ENCODE measurements around the gene ESRRA. TPM values are rescaled to one million over a fixed set of nuclear protein-coding genes. Genes with fewer than 3 reads are reported as not detected.

ESRRA gene
- total and polyA plus RNA-seq, 4 donors, result 10.8 to 88.4 (median 73.0) TPM

DNA sequence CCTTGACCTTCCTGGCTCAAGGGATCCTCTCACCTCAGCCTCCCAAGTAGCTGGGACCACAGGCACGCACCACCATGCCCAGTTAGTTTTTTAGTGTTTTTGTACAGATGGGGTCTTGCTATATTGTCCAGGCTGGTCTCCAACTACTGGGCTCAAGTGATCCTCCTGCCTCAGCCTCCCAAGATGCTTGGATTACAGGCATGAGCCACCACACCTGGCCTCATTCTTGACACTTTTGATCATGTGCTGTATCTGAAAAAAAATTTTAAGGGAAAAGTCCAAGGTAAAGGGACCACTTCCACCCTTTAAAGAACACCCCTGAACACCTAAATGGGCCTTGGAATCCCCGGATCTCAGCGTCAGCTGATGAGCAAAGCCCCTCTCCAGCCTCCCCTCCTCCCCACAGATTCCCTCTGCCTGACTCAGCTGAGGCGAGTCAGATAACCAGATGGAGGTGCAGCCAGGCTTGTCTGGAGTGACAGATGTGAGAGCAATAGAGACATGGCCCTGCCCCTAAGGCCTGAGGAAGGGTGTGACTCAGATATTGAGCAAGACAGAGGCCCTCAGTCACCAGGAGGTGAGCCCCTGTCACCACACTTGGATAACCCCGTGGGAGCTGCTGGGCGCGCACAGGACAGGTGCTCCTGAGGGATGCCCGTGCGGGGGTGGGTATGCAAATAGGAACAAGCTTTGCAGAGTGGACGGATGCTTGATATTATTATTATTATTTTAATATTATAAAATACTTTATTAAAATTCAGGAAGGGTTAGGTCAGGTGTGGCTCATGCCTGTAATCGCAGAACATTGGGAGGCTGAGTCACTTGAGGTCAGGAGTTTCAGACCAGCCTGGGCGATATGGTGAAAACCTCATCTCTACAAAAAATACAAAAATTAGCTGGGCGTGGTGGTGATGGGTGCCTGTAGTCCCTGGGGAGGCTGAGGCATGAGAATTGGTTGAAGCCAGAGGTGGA lies 29.7 kb downstream of the ESRRA start:
- ATAC-seq (ENCODE audit: insufficient read depth, low FRiP score), result peak; percentile 64
- H3K27me3 ChIP-seq (ENCODE audit: control insufficient read depth in 3 of 3, insufficient read depth in 3 of 3, low read length in 2 of 3), result no peaks in the 10 kb centered on the region
- H3K9me3 ChIP-seq (ENCODE audit: control insufficient read depth in 4 of 4, insufficient read depth in 3 of 4, low read length in 3 of 4), result no peaks in the 10 kb centered on the region
- peak overlapping the region in 1 of 2 donors; percentile 70 for H3K27ac ChIP-seq (ENCODE audit: low read depth in 1 of 2, low read length in 1 of 2)
- no peaks in the 10 kb centered on the region for H3K36me3 ChIP-seq (ENCODE audit: control insufficient read depth in 4 of 4, insufficient read depth in 4 of 4, low read length in 4 of 4)
- H3K4me3 ChIP-seq, result no peak overlapping the region
- no peak for DNase-seq
- TF ChIP-seq, protein P1, sequence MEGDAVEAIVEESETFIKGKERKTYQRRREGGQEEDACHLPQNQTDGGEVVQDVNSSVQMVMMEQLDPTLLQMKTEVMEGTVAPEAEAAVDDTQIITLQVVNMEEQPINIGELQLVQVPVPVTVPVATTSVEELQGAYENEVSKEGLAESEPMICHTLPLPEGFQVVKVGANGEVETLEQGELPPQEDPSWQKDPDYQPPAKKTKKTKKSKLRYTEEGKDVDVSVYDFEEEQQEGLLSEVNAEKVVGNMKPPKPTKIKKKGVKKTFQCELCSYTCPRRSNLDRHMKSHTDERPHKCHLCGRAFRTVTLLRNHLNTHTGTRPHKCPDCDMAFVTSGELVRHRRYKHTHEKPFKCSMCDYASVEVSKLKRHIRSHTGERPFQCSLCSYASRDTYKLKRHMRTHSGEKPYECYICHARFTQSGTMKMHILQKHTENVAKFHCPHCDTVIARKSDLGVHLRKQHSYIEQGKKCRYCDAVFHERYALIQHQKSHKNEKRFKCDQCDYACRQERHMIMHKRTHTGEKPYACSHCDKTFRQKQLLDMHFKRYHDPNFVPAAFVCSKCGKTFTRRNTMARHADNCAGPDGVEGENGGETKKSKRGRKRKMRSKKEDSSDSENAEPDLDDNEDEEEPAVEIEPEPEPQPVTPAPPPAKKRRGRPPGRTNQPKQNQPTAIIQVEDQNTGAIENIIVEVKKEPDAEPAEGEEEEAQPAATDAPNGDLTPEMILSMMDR (IDR thresholded peaks at IDR 0.05; ENCODE audit: control extremely low read depth, extremely low read depth), result no peak
- WGBS, 2 donors, result 51 to 55% methylated on average over 13 of the region's 13 CpGs
- peaks cover 0 to 4% (median 0%) of the 10 kb centered on the region in 5 donors for H3K4me1 ChIP-seq (ENCODE audit: control insufficient read depth in 5 of 5, insufficient read depth in 5 of 5, low read length in 5 of 5)
- H3K9ac ChIP-seq (ENCODE audit: insufficient read depth in 1 of 2, low read length in 2 of 2), result no peak overlapping the region

DNA sequence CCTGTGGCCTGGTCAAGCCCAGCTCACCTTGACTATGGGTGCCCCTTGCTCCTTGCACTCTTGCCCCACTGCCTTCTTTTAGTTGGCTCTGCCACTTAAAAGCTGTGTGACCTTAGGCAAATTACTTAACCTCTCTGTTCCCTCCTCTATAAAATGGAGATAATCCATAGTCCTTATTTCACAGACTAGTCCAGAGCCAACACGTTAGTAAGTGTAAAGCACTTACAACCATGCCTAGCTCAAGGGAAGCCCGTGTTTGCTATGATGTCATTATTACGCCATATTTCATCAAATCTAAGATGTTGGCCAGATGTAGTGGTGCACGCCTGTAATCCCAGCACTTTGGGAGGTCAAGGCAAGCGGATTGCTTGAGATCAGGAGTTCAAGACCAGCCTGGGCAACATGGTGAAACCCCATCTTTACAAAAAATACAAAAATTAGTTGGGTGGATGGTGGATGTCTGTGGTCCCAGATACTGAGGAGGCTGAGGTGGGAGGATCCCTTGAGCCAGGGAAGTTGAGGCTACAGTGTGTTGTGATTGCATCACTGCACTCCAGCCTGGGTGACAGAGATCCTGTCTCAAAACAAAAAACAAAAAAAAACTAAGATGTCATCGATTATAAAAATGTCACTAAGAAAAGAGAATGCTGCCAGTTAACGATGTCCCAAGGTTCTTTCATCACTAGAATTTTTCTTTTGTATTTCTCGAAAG lies 32.4 kb downstream of the ESRRA start:
- Histone ChIP-seq H3K9me3 (ENCODE audit: control insufficient read depth in 4 of 4, insufficient read depth in 3 of 4, low read length in 3 of 4) (no peaks in the 10 kb centered on the region), H3K27me3 (ENCODE audit: control insufficient read depth in 3 of 3, insufficient read depth in 3 of 3, low read length in 2 of 3) (peaks cover 0 to 10% (median 0%) of the 10 kb centered on the region in 3 donors), H3K4me1 (ENCODE audit: control insufficient read depth in 5 of 5, insufficient read depth in 5 of 5, low read length in 5 of 5) (peaks cover 0 to 12% (median 7%) of the 10 kb centered on the region in 5 donors), H3K36me3 (ENCODE audit: control insufficient read depth in 4 of 4, insufficient read depth in 4 of 4, low read length in 4 of 4) (no peaks in the 10 kb centered on the region), H3K4me3 (no peak overlapping the region), H3K27ac (ENCODE audit: low read depth in 1 of 2, low read length in 1 of 2) (no peak overlapping the region), H3K9ac (ENCODE audit: insufficient read depth in 1 of 2, low read length in 2 of 2) (no peak overlapping the region)
- TF ChIP-seq, protein P1 (IDR thresholded peaks at IDR 0.05; ENCODE audit: control extremely low read depth, extremely low read depth), result no peak
- no peak for ATAC-seq (ENCODE audit: insufficient read depth, low FRiP score)
- WGBS, 2 donors, result 68 to 71% methylated on average over 8 of the region's 8 CpGs
- DNase-seq, result no peak

DNA sequence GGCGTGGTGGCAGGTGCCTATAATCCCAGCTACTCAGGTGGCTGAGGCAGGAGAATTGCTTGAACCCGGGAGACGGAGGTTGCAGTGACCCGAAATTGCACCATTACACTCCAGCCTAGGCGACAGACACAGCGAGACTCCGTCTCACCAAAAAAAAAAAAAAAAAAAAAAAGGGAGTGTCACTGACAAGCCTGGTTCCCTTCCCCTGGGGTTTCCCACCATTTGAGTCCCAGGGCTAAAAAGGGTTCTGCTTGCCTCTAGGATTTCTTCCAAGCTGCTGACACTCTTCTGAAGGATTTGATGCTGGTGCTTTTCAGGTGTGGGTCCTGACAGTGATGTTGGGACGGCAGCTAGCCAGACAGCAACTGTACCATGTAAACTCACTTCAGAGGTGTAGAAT lies 33.4 kb downstream of the ESRRA start:
- TF ChIP-seq, protein P1 (IDR thresholded peaks at IDR 0.05; ENCODE audit: control extremely low read depth, extremely low read depth), result no peak
- peak overlapping the region in 1 of 2 donors; percentile 34 for H3K27ac ChIP-seq (ENCODE audit: low read depth in 1 of 2, low read length in 1 of 2)
- DNase-seq (no peak), ATAC-seq (ENCODE audit: insufficient read depth, low FRiP score) (no peak)
- H3K9me3 ChIP-seq (ENCODE audit: control insufficient read depth in 4 of 4, insufficient read depth in 3 of 4, low read length in 3 of 4), result no peaks in the 10 kb centered on the region
- no peaks in the 10 kb centered on the region for H3K36me3 ChIP-seq (ENCODE audit: control insufficient read depth in 4 of 4, insufficient read depth in 4 of 4, low read length in 4 of 4)
- H3K9ac ChIP-seq (ENCODE audit: insufficient read depth in 1 of 2, low read length in 2 of 2), result no peak overlapping the region
- H3K4me3 ChIP-seq, result no peak overlapping the region
- peaks cover 0 to 13% (median 0%) of the 10 kb centered on the region in 3 donors for H3K27me3 ChIP-seq (ENCODE audit: control insufficient read depth in 3 of 3, insufficient read depth in 3 of 3, low read length in 2 of 3)
- 66 to 79% methylated on average over 8 of the region's 8 CpGs for WGBS, 2 donors
- H3K4me1 ChIP-seq (ENCODE audit: control insufficient read depth in 5 of 5, insufficient read depth in 5 of 5, low read length in 5 of 5), result peaks cover 0 to 14% (median 7%) of the 10 kb centered on the region in 5 donors

All from lung (tissue), 12 donors.